ENCODE data around the gene TNIP2.

DNA sequence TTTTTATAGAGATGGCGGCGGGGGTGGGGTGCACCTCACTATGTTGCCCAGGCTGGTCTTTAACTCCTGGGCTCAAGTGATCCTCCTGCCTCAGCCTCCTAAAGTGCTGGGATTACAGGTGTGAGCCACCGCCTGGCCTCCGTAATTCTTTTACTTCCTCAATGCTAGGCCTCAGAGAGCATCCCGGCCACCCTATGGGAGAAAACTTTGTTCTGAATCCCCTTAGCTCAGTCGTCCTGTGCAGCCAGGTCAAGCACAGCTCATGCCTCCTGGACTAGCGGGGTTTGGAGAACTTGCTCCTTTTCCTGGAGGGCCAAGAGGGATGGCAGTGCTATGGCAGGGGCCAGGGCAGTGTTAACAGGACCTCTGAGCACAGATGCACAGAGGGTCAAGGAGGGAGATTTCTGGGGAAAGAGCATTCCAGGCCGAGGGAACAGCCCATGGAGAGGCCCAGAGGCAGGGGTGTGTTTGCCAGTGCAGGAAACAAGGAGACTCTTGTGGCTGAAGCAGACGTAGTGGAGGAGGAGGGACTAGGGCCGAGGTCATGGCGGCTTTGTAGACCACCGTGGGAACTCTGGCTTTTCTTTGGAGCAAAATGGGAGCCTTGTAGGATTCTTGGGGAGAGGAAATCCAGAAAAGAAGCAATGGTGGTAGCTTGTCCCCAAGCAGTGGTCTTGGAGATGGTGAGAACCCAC is 9.8 kb upstream of the TNIP2 start:
- TF ChIP-seq, protein P1, sequence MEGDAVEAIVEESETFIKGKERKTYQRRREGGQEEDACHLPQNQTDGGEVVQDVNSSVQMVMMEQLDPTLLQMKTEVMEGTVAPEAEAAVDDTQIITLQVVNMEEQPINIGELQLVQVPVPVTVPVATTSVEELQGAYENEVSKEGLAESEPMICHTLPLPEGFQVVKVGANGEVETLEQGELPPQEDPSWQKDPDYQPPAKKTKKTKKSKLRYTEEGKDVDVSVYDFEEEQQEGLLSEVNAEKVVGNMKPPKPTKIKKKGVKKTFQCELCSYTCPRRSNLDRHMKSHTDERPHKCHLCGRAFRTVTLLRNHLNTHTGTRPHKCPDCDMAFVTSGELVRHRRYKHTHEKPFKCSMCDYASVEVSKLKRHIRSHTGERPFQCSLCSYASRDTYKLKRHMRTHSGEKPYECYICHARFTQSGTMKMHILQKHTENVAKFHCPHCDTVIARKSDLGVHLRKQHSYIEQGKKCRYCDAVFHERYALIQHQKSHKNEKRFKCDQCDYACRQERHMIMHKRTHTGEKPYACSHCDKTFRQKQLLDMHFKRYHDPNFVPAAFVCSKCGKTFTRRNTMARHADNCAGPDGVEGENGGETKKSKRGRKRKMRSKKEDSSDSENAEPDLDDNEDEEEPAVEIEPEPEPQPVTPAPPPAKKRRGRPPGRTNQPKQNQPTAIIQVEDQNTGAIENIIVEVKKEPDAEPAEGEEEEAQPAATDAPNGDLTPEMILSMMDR (conservative IDR thresholded peaks at IDR 0.05; ENCODE audit: low read depth, low read length), result no peak
- TF ChIP-seq EZH2 (IDR thresholded peaks at IDR 0.05; ENCODE audit: borderline replicate concordance, low read depth, low read length, poor library complexity, severe bottlenecking), result no peak

Measured in A673 (cell line).